SU-DHL-6 (cell line): Measurements from ENCODE around the gene EMC10.

Experiments used
- CTCF ChIP-seq: fragments of 200-600 bp; sonication (generic); IDR thresholded peaks from one replicate; pipeline ENCODE4 v1.5.1; 2017; ENCODE audit warnings: antibody characterized with exemption, mild to moderate bottlenecking, low read length, moderate library complexity; ENCODE audit not compliant: insufficient read depth, poor library complexity, severe bottlenecking
- EZH2phosphoT487 ChIP-seq: fragments of 200-600 bp; sonication (generic), shearing (Covaris generic); conservative IDR thresholded peaks from 2 replicates; pipeline ENCODE4 v1.6.1; 2018; ENCODE audit warnings: mild to moderate bottlenecking, antibody characterized with exemption, low read length, moderate library complexity, mixed read lengths

DNA sequence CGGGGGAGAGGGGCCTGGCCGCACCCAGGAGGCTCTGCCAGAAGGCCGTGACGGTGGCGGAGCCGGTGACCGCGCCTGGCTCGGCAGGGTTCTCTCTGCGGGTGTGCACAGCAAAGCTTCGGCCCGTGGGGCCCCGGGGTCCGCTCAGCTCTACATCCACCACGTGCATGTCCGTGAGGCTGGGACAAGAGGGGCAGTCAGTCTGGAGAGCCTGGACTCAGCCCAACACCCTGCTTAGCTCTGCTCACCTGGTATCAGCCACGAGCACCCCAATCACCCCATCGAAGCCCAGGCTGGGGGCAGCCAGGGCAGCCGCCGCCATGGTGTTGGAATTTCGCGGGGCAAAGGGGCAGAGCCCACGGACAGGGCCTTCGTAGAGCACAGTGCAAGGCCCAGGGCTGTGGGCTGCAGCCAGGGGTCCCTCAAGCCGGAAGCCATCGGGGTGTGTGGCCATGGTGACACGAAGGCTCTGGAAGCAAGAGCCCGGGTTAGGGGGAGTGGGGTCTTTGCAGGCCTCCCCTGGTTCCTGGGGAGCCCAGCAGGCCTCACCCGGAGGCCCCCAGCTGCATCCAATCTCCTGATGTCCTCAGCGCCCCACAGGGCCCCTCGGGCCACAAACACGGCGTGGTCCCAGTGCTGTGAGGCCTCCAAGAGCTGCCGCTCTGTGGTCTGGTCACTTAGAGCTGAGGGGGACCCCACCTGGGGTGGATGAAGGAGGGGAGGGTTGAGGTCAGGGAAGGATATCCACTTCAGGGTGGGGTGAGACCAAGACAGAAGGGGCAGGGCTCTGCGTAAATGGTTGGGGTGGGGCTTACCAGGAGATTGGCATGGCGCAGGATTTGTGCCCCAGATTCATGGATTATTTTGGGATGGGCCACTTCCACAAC, 36.0 kb downstream of the EMC10 start:
- no peak for TF ChIP-seq CTCF
- no peak for TF ChIP-seq EZH2phosphoT487
